ENCODE data around the gene JOSD2.
A peak's percentile ranks its signal among the peaks of the same experiment; 100 is the strongest.

The JOSD2 gene, protein sequence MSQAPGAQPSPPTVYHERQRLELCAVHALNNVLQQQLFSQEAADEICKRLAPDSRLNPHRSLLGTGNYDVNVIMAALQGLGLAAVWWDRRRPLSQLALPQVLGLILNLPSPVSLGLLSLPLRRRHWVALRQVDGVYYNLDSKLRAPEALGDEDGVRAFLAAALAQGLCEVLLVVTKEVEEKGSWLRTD

DNA sequence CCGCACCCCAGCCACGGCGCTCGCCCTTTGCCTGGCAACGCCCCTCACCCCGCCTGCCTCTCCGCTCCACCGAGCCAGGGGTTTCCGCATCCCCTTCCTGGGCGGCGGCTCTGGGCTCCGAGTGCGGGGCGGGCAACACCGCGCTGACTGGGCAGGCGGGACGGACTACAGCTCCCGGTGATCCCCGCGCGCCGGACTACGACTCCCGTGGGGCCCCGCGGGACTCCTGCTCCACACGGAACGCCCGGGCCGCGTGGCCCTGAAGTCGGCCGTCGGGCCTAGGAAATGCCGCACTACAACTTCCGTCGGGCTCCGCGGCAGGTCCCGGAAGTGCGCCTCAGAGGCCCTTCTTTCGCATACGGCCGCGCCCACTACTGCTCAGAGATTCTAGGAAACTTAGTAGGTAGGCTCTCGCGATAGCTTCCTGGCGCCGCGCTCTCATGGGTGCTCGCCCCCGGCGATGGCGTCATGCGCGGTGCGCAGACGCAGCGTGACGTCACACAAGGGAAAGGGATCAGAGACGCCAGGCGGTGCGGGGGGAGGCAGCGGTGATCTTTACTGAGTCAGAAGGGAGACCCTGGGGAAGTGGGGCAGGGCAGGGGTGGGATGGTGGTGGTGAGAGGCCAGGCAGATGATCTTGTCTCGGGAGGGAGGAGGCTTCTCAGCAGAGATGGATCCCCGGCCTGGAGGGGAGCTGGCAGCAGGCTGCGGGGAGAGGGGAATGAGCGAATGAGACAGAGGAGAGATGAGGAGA is at the start of gene JOSD2:
JOSD2 (minus strand) TSS at position 123 of the 754 bp plus-strand sequence. CDS start 760 bp downstream, outside the sequence.
- DNase-seq = peak; percentile 98

DNA sequence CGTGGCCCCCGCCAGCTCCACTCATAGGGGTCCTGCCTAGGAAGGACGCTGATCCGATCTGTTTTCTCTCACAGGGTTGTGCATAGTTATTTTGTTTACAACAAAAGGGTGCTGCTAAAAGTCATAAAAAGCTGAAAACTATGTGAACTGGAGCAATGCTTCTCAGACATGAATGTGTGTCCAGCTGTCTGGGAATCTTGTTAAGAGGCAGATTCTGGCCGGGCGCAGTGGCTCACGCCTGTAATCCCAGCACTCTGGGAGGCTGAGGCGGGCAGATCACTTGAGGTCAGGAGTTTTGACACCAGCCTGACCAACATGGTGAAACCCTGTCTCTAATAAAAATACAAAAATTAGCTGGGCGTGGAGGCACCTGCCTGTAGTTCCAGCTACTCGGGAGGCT is 48.6 kb upstream of the JOSD2 start:
- DNase-seq = no peak

- no peak for DNase-seq
Observed at GRCh38 chr19:50558449-50558848, 47.5 kb upstream of the JOSD2 start.

GRCh38 chr19:50558039-50558438 is 47.0 kb upstream of the JOSD2 start:
- DNase-seq = no peak

- no peak for DNase-seq
Observed at GRCh38 chr19:50557009-50557613, 46.1 kb upstream of the JOSD2 start.

- peak; percentile 69 for DNase-seq
Observed at GRCh38 chr19:50556282-50557008, 45.5 kb upstream of the JOSD2 start.

- no peak for DNase-seq
Observed at GRCh38 chr19:50555450-50556281, 44.7 kb upstream of the JOSD2 start.

- no peak for DNase-seq
Observed at GRCh38 chr19:50555033-50555432, 44.0 kb upstream of the JOSD2 start.

DNA sequence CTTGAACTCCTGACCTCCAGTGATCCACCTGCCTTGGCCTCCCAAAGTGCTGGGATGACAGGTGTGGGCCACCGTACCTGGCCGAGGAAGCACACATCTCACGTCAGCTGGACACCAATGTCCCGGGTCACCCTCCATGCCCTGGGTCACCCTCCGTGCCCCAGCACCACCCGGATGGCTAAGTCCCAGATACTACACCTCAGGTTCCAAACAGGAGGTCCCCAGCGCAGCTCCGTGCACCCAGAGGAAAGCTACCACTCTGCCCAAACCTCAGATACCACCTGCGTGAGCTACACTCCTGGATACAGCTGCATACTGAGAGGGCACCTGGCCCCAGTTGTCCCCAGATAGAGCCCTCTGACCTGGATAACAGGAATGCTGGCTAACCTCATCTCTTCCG is 43.2 kb upstream of the JOSD2 start:
- DNase-seq = no peak

DNA sequence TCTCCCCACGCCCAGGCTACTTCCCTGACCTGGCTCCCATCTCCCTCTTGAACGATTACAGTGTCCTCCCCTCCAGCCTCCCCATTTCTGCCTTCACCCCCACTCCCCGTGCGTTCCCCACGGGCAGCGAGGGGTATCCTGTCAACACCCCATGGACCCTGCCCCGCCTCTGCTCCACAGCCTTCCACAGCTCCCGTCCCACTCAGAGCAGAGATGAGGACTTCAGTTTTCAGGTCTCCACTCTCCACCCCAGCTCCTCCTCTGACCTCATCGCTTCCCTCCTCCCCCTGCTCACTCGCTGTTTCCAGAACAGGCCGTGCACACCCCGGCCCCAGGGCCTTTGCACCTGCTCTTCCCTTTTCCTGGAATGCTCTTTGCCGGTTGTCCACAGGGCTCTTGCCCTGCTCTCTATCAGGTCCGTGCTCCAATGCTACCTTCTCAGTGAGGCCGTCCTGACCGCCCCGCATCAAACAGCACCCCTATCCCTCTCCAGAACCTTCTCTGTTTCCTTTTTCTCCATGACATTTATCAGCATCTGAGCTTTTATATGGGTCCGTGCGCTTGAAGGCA is 42.2 kb upstream of the JOSD2 start:
- no peak for DNase-seq

- no peak for DNase-seq
Observed at GRCh38 chr19:50552540-50552939, 41.5 kb upstream of the JOSD2 start.

- no peak for DNase-seq
Observed at GRCh38 chr19:50551715-50552187, 40.8 kb upstream of the JOSD2 start.

GRCh38 chr19:50551034-50551714 is 40.2 kb upstream of the JOSD2 start:
- DNase-seq = no peak

DNA sequence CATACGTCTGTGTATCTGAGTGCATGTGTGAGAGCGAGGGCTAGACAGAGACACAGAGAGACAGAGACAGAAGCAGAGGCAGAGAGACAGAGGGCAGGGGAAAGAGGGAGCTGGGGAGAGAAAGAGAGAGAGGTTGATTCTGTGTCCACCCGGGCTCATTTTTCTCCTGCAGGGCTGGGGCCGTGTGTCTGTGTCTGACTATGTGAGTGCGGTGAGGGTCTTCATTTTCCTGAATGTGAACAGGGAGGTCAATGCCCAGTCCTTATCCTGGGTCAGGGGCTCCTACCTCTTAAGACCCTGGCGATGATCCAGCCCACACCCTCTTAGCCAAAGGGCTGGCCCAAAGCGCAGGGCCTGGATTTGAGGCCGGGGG is 39.6 kb upstream of the JOSD2 start:
- no peak for DNase-seq

DNA sequence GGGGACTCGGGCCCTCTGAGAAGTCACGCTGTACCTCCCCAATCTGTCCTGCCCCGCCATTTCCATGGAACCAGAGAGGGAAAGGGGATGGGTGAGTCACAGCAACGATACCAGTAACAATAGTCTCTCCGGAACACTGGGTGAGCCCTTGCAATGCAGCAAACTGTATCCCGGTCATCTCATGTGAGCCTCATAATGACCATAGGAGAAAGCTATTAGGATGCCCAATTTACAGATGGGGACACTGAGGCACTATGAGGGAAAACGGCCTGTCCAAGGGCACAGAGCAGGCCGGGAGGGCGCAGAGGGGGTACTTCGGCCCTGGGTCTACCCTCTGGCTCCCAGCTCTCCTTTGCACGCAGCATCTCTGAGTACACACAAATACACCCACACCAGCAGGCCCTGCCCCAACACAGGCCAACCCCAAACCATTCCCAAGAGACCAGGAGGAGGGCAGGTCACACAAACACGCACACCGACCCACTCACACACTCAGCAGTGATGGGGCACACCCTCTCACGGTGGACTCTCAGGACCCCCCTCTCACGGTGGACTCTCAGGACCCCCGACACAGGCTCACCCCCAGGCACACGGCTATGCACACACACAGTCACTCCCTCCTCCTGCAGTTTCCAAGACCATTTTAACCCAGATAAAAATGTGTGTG is 39.1 kb upstream of the JOSD2 start:
- no peak for DNase-seq

DNA sequence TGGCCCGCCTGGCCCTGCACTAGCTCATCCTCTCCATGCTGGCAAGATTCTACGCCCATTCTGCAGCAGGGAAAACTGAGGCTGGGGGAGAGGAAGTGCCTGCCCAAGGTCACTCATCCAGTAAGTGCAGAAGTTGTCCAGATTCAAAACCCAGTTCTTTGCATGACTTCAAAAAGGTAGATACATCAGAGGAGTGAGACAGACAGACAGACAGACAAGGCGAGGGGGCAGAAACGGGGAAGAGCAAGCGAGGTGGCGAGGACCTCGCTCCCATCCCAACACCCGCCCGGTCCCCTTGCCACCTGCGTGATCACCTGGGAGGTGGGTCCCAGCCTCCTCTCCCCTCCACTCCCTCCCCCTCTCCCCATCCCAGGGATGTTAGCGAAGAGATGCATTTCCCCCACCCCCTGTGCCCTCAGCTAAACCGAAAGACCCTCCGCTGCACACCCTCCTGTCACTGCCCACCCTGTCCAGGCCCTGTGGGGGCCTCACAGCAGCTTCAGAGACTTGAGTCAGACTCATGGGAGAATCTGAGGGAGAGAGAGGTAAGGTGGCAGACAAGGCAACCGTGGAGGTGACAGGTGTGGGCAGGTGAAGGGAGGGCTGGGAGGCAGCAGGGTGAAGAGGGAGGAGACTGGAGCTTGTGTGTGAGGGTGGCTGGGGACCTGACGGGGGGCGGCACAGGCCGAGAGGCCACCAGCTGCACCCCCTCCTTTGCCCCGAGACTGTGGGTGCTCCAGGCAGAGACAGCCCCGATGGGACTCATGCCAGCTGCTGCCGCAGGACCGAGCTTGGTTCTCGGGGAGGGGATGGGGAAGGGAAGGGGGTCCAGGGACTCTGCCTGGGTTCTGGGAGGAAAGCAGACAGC is 38.3 kb upstream of the JOSD2 start:
- no peak for DNase-seq

GRCh38 chr19:50548191-50549058 is 37.4 kb upstream of the JOSD2 start:
- no peak for DNase-seq

DNA sequence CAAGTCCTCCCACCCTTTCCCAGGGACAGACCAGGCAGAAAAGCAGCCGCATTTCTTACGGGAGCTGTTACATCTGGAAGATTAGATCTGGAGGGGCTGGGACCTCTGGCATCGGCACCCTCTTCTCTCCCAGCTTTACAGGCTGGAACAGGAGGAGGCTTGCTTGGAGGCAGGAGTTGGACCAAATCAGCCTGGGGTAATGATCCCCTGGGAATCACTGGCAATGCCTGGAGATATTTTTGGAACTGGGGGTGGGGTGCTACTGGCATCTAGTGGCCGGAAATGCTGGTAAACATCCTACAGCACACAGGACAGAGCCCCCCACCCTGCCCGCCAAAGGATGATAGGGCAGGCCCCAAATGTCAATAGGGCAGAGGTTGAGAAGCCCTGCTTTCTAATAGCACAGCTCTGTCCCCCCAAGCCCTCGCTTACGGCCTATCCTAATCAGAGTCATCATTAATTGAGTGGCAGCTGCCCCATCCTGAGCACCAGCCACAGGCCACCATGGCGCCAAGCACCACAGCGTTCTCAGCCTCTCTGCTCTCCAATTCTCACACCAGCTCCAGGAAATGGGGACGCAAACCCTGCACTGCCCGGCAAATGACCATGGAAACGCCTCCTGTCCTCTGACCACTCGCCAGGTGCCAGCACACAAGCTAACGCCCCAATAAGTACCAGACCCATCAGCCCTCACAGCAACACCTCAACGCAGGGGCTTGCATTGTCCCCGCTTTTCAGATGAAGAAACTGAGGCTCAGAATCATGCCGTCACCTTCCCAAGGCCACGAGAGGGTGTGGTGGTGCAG is 36.6 kb upstream of the JOSD2 start:
- DNase-seq = no peak

All from CD4-positive, alpha-beta T cell treated with Interleukin-10 for 1 hour (primary cell).